ENCODE data around the gene RRAGC. TPM values are rescaled to one million over a fixed set of nuclear protein-coding genes. Genes with fewer than 3 reads are reported as not detected.

Gene RRAGC
- total and polyA plus RNA-seq, 10 of the 15 experiments (the other 5 are each of a cell fraction or from before 2014, with no cell fraction given) = 5.5 to 22.1 (median 15.0) TPM

DNA sequence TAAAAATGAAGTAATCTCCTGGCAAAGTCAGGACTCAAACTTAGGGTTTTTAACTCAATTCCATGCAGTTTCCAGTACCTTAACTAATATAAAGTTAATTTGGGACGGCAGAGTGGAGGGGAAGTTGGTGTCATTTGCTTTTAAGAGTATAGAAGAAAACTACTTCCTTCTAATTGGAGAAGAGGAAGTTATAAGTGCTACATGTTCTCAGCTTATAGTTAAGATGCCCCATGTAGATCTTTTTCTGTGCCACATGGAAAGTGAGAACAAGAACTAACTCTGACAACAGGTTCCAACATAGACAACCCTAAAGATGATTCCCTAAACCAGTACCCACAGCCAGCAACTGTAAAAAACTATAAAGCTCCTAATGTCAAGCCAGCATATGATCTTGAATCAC lies 11.5 kb downstream of the RRAGC start:
- no peak overlapping the region for H3K9ac ChIP-seq (ENCODE audit: control insufficient read depth, insufficient read depth, low read length)
- ChIA-PET SMC1A (ENCODE audit: uncharacterized antibody, unreplicated experiment) (interaction anchor here (1.5 to 2.2 kb wide), 3 partner anchors 9 to 244 kb away, joined by 4 to 7 read pairs (median 6); no protein-coding TSS in a partner anchor), POLR2A (no interaction called here), RAD21 (ENCODE audit: unreplicated experiment) (interaction anchor here (1.0 to 1.2 kb wide), 2 partner anchors 9 to 820 kb away, joined by 3 to 5 read pairs; no protein-coding TSS in a partner anchor), CTCF (interaction anchor here (0.7 to 2.0 kb wide), 2 partner anchors 9 to 13 kb away, joined by 3 to 9 read pairs; no protein-coding TSS in a partner anchor)
- ATAC-seq (peak; percentile 65), DNase-seq (ENCODE audit: low read depth, low spot score) (no peak), FAIRE-seq (no peak)
- H3K27ac ChIP-seq (ENCODE audit: control insufficient read depth, insufficient read depth) = 0 out of 2 replicates have a peak overlapping the region, but pooled peaks have one; percentile 1
- no peaks in the 10 kb centered on the region for H3K79me2 ChIP-seq (ENCODE audit: control insufficient read depth, insufficient read depth, low read length)
- H4K20me1 ChIP-seq (ENCODE audit: control insufficient read depth, insufficient read depth) = no peaks in the 10 kb centered on the region
- H3K4me2 ChIP-seq (ENCODE audit: control insufficient read depth, insufficient read depth) = no peak overlapping the region; the same call in 1 of the 2 replicates
- no peaks in the 10 kb centered on the region for H3K27me3 ChIP-seq (replicated peaks in 1 of 2; ENCODE audit: control insufficient read depth in 2 of 2, insufficient read depth in 2 of 2, low read length in 1 of 2)
- peaks cover 2 to 8% of the 10 kb centered on the region in 2 experiments; a peak in 2 of 4 replicates for H3K36me3 ChIP-seq (ENCODE audit: control insufficient read depth in 2 of 2, insufficient read depth in 2 of 2, low read length in 1 of 2)
- H2AFZ ChIP-seq (ENCODE audit: control insufficient read depth, low read depth, low read length) = no peak overlapping the region
- intact Hi-C loops (cut with micrococcal nuclease; ENCODE audit: unreplicated experiment) (no loop called here), in situ Hi-C loops (cut with MboI) (loop anchor here (25.0 kb wide), 1 partner anchor 961 kb away; no protein-coding TSS in a partner anchor)
- peaks cover 2% of the 10 kb centered on the region for H3K4me1 ChIP-seq (ENCODE audit: control insufficient read depth, insufficient read depth, low read length)
- no TSS peak for BruUV-seq (replicated peaks)
- no peaks in the 10 kb centered on the region for H3K9me3 ChIP-seq (replicated peaks; ENCODE audit: control insufficient read depth, insufficient read depth, low read length)
- no peak overlapping the region for H3K4me3 ChIP-seq
- 40% methylated on average over 1 of the region's 1 CpG for WGBS (ENCODE audit: insufficient coverage, insufficient replicate concordance, low lambda C conversion rate, missing lambda C conversion rate)
- TF ChIP-seq ZNF384 (IDR thresholded peaks at IDR 0.05; ENCODE audit: borderline replicate concordance, low read depth, low read length) (no peak), IKZF2 (IDR thresholded peaks at IDR 0.05) (no peak), CEBPZ (IDR thresholded peaks at IDR 0.05; ENCODE audit: low read depth, low read length) (no peak), RAD51 (IDR thresholded peaks at IDR 0.05) (no peak), MEF2B (IDR thresholded peaks at IDR 0.05; ENCODE audit: partially characterized antibody, poor library complexity, severe bottlenecking) (no peak), JUND (IDR thresholded peaks at IDR 0.05; ENCODE audit: low read depth, low read length) (no peak), SMARCA5 (IDR thresholded peaks at IDR 0.05) (no peak), CEBPB (IDR thresholded peaks at IDR 0.05; ENCODE audit: borderline replicate concordance in 1 of 2, low read depth in 2 of 2, low read length in 2 of 2) (no peak), NBN (IDR thresholded peaks at IDR 0.05) (no peak), CUX1 (IDR thresholded peaks at IDR 0.05; ENCODE audit: insufficient replicate concordance, low read depth, low read length) (no peak), ZNF207 (IDR thresholded peaks at IDR 0.05; ENCODE audit: borderline replicate concordance) (no peak), CHD4 (IDR thresholded peaks at IDR 0.05) (no peak)
- TF ChIP-seq, protein P1, sequence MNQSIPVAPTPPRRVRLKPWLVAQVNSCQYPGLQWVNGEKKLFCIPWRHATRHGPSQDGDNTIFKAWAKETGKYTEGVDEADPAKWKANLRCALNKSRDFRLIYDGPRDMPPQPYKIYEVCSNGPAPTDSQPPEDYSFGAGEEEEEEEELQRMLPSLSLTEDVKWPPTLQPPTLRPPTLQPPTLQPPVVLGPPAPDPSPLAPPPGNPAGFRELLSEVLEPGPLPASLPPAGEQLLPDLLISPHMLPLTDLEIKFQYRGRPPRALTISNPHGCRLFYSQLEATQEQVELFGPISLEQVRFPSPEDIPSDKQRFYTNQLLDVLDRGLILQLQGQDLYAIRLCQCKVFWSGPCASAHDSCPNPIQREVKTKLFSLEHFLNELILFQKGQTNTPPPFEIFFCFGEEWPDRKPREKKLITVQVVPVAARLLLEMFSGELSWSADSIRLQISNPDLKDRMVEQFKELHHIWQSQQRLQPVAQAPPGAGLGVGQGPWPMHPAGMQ (IDR thresholded peaks at IDR 0.05; ENCODE audit: borderline replicate concordance) = no peak
